SK-N-MC (cell line): ENCODE results near the gene BANP.

Experiments used
- EZH2 ChIP-seq: fragments of 200-600 bp; sonication (generic); IDR thresholded peaks from one replicate; pipeline ENCODE4 v1.6.1; 2017; ENCODE audit warnings: antibody characterized with exemption
- FOXP2 ChIP-seq: optimal IDR thresholded peaks from 2 replicates; pipeline ENCODE3; 2011; ENCODE audit warnings: mild to moderate bottlenecking, moderate library complexity; ENCODE audit not compliant: insufficient read depth; ENCODE audit errors: extremely low read length, control extremely low read depth
- POLR2AphosphoS5 ChIP-seq: IDR thresholded peaks from 2 replicates; pipeline ENCODE4 v1.6.1; 2012; ENCODE audit warnings: mild to moderate bottlenecking, low read depth, low read length, borderline replicate concordance

DNA sequence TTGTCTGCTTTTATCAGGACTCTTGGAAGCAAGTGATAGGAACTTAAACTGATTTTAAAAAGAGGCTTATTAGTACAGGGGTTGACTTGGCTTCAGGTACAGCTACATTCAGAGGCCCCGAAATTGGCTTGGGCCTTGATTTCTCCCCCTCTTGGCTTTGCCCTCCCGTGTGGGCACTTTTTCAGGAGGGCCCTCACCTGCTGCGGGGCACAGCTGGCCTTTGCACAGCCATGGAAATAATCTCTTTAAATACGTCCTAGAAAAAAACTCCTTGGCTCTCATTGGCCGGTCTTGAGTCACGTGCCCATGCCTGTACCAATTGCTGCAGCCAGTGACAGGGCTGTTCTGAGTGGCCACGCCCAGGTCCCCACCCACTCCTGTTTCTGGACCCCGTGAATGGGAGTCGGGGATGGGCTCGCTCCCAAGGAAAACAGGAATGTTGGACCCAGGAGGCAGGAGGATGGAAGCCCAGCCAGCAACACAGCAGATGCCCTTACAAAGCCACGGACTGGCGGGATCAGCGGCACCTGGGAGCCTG lies 29.9 kb upstream of the BANP start:
- TF ChIP-seq FOXP2 (no peak), EZH2 (no peak), POLR2AphosphoS5 (no peak)
